CD4-positive, alpha-beta T cell treated with Interleukin-4 for 1 hour (primary cell): ENCODE data around the gene PITPNB.

Source experiments
- DNase-seq, 2 donors: peaks; one replicate each; pipeline ENCODE4 v3.0.0-alpha.2; 2020 to 2022

The PITPNB gene

GRCh38 chr22:27853424-27853823 lies 65.6 kb downstream of the PITPNB start:
- DNase-seq, result no peak

- no peak for DNase-seq
Observed at GRCh38 chr22:27851974-27852746, 66.9 kb downstream of the PITPNB start.

- no peak for DNase-seq
Observed at GRCh38 chr22:27850000-27850521, 69.0 kb downstream of the PITPNB start.

- DNase-seq, result no peak
Observed at GRCh38 chr22:27848005-27848404, 71.1 kb downstream of the PITPNB start.

GRCh38 chr22:27846910-27847309 lies 72.1 kb downstream of the PITPNB start:
- DNase-seq, result no peak

- DNase-seq, result no peak
Observed at GRCh38 chr22:27846248-27846757, 72.8 kb downstream of the PITPNB start.

- DNase-seq, result no peak
Observed at GRCh38 chr22:27845644-27846043, 73.4 kb downstream of the PITPNB start.

- DNase-seq, result no peak
Observed at GRCh38 chr22:27844656-27845591, 74.1 kb downstream of the PITPNB start.

GRCh38 chr22:27844256-27844655 lies 74.8 kb downstream of the PITPNB start:
- DNase-seq, result no peak

- no peak for DNase-seq
Observed at GRCh38 chr22:27843441-27843840, 75.6 kb downstream of the PITPNB start.

- DNase-seq, result no peak
Observed at GRCh38 chr22:27842669-27843431, 76.2 kb downstream of the PITPNB start.

GRCh38 chr22:27842201-27842600 lies 76.9 kb downstream of the PITPNB start:
- no peak for DNase-seq

- DNase-seq, result no peak
Observed at GRCh38 chr22:27840436-27840835, 78.6 kb downstream of the PITPNB start.

- no peak for DNase-seq
Observed at GRCh38 chr22:27839057-27839660, 79.9 kb downstream of the PITPNB start.

GRCh38 chr22:27836181-27836580 lies 82.9 kb downstream of the PITPNB start:
- DNase-seq, result no peak

- no peak for DNase-seq
Observed at GRCh38 chr22:27835446-27835845, 83.6 kb downstream of the PITPNB start.

- DNase-seq, result no peak
Observed at GRCh38 chr22:27834364-27835185, 84.5 kb downstream of the PITPNB start.

GRCh38 chr22:27833803-27834202 lies 85.3 kb downstream of the PITPNB start:
- DNase-seq, result no peak

GRCh38 chr22:27832606-27833005 lies 86.5 kb downstream of the PITPNB start:
- no peak for DNase-seq

GRCh38 chr22:27829620-27830019 lies 89.4 kb downstream of the PITPNB start:
- no peak for DNase-seq
